ENCODE data around the gene LAMC1. TPM values are rescaled to one million over a fixed set of nuclear protein-coding genes. Genes with fewer than 3 reads are reported as not detected.
A peak's percentile ranks its signal among the peaks of the same experiment; 100 is the strongest.

Gene LAMC1
- total and polyA plus RNA-seq, 2 experiments from 2014 or later: 185 to 686 TPM

DNA sequence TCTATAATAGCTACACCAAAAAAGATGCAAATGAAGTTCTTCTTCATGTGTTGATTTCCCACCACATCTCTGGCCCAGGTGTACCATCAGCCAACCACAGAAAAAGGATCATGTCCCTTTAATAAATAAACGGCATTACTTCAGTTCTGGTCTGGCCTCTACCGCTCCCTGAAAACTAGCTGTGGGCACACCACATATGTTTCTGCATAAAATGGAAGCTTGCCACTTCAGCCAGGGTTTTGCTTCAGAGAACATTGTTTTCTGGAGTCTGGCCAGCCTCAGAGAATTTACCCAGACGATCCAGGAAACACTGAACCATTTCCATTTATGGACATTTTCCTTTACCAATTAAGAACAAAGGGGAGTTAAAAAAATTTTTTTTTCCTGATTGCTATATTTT is 157.0 kb downstream of the LAMC1 start:
- Histone ChIP-seq H2AFZ (peak overlapping the region; percentile 40), H3K79me2 (ENCODE audit: insufficient read depth) (no peaks in the 10 kb centered on the region), H3K4me1 (ENCODE audit: insufficient read depth) (peaks cover 19% of the 10 kb centered on the region), H3K4me2 (ENCODE audit: unreplicated experiment) (peak overlapping the region; percentile 75), H3K4me3 (peak overlapping the region; percentile 16; the same call in 1 of the 2 replicates), H3K9ac (peak overlapping the region; percentile 60), H4K20me1 (ENCODE audit: insufficient read depth) (no peaks in the 10 kb centered on the region), H3K27ac (peak overlapping the region; percentile 82), H3K9me2 (ENCODE audit: insufficient read depth) (no peaks in the 10 kb centered on the region), H3K9me3 (ENCODE audit: low read depth) (no peaks in the 10 kb centered on the region), H3K36me3 (ENCODE audit: low read depth) (no peaks in the 10 kb centered on the region), H3K27me3 (replicated peaks; ENCODE audit: insufficient read depth) (no peaks in the 10 kb centered on the region), H3F3A (ENCODE audit: insufficient read depth) (peaks cover 25% of the 10 kb centered on the region)
- WGBS, 2 experiments (ENCODE audit: low coverage in 1 of 2, low lambda C conversion rate in 2 of 2, missing lambda C conversion rate in 2 of 2): 2 to 4% methylated on average over 3 of the region's 3 CpGs
- in situ Hi-C loops (cut with MboI): no loop called here
- no peak for TF ChIP-seq EZH2phosphoT487 (IDR thresholded peaks at IDR 0.05; ENCODE audit: insufficient read depth, low read depth)
- no peak for TF ChIP-seq EZH2 (IDR thresholded peaks at IDR 0.05; ENCODE audit: insufficient read depth, poor library complexity, severe bottlenecking)
- peak; percentile 90 for DNase-seq

DNA sequence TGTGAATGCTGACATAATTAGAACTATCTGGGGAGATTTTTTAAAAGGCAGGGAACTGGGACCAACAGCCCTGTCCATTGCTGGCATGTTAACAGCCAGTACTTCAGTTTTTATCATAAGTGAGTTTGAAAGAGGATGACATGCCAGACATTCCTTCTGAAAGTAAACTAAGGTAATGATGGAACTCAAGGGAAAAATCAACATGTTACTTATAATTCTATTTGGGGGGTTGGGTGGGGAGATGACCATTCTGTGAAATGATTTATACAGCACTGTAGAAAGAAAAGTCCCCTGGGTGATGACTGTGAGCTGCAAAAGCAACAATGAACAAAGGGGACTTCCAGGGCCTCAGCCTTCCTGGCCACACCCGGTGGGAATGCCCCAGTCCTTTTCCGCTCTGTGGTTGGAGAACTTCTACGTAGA is 157.4 kb downstream of the LAMC1 start:
- H3K79me2 ChIP-seq (ENCODE audit: insufficient read depth): no peaks in the 10 kb centered on the region
- H3K4me2 ChIP-seq (ENCODE audit: unreplicated experiment): peak overlapping the region; percentile 75
- 10% methylated on average over 3 of the region's 3 CpGs for WGBS, 2 experiments (ENCODE audit: low coverage in 1 of 2, low lambda C conversion rate in 2 of 2, missing lambda C conversion rate in 2 of 2)
- H3K9me2 ChIP-seq (ENCODE audit: insufficient read depth): no peaks in the 10 kb centered on the region
- TF ChIP-seq EZH2 (IDR thresholded peaks at IDR 0.05; ENCODE audit: insufficient read depth, poor library complexity, severe bottlenecking) (no peak), EZH2phosphoT487 (IDR thresholded peaks at IDR 0.05; ENCODE audit: insufficient read depth, low read depth) (0 out of 2 replicates have a peak, but pooled peaks have one; percentile 59)
- H3K4me1 ChIP-seq (ENCODE audit: insufficient read depth): peaks cover 19% of the 10 kb centered on the region
- H3K36me3 ChIP-seq (ENCODE audit: low read depth): no peaks in the 10 kb centered on the region
- peak overlapping the region; percentile 60 for H3K9ac ChIP-seq
- peak overlapping the region; percentile 82 for H3K27ac ChIP-seq
- peak; percentile 91 for DNase-seq
- H3F3A ChIP-seq (ENCODE audit: insufficient read depth): peaks cover 25% of the 10 kb centered on the region
- H3K9me3 ChIP-seq (ENCODE audit: low read depth): no peaks in the 10 kb centered on the region
- peak overlapping the region; percentile 16; the same call in 1 of the 2 replicates for H3K4me3 ChIP-seq
- in situ Hi-C loops (cut with MboI): no loop called here
- H4K20me1 ChIP-seq (ENCODE audit: insufficient read depth): no peaks in the 10 kb centered on the region
- peak overlapping the region; percentile 40 for H2AFZ ChIP-seq
- no peaks in the 10 kb centered on the region for H3K27me3 ChIP-seq (replicated peaks; ENCODE audit: insufficient read depth)

DNA sequence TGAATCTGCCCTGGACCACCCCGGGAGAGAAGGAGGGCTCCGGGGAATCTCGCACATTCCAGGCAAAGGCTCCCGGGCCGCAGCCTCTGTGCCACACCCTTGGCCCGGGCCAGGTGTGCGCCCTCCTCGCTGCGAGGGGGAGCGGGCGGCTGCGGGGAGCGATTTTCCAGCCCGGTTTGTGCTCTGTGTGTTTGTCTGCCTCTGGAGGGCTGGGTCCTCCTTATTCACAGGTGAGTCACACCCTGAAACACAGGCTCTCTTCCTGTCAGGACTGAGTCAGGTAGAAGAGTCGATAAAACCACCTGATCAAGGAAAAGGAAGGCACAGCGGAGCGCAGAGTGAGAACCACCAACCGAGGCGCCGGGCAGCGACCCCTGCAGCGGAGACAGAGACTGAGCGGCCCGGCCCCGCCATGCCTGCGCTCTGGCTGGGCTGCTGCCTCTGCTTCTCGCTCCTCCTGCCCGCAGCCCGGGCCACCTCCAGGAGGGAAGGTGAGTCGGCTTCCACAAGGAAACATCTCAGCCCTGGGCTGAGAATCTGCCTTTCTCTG is 162.8 kb downstream of the LAMC1 start, which contains the start of gene LAMC2:
Gene LAMC2 (plus strand): TSS at position 324 of the 550 bp plus-strand sequence. CDS start 89 bp downstream, at position 413.
- Histone ChIP-seq H3K4me2 (ENCODE audit: unreplicated experiment) (no peak within 1 kb of the TSS), H3K9me2 (ENCODE audit: insufficient read depth) (no peaks in the 10 kb centered on the region), H3K27ac (no peak within 1 kb of the TSS), H2AFZ (no peak within 1 kb of the TSS), H4K20me1 (ENCODE audit: insufficient read depth) (no peaks in the 10 kb centered on the region), H3K9ac (no peak within 1 kb of the TSS), H3F3A (ENCODE audit: insufficient read depth) (peaks cover 22% of the 10 kb centered on the region), H3K9me3 (ENCODE audit: low read depth) (no peaks in the 10 kb centered on the region), H3K27me3 (replicated peaks; ENCODE audit: insufficient read depth) (no peaks in the 10 kb centered on the region), H3K79me2 (ENCODE audit: insufficient read depth) (no peaks in the 10 kb centered on the region), H3K4me1 (ENCODE audit: insufficient read depth) (peaks cover 6% of the 10 kb centered on the region), H3K36me3 (ENCODE audit: low read depth) (no peaks in the 10 kb centered on the region), H3K4me3 (no peak within 1 kb of the TSS)
- TF ChIP-seq EZH2 (IDR thresholded peaks at IDR 0.05; ENCODE audit: insufficient read depth, poor library complexity, severe bottlenecking) (no peak), EZH2phosphoT487 (IDR thresholded peaks at IDR 0.05; ENCODE audit: insufficient read depth, low read depth) (no peak)
- WGBS, 2 experiments (ENCODE audit: low coverage in 1 of 2, low lambda C conversion rate in 2 of 2, missing lambda C conversion rate in 2 of 2): 56 to 59% methylated on average over 25 to 30 of the region's 30 CpGs
- no peak for DNase-seq
- in situ Hi-C loops (cut with MboI): no loop called here

DNA sequence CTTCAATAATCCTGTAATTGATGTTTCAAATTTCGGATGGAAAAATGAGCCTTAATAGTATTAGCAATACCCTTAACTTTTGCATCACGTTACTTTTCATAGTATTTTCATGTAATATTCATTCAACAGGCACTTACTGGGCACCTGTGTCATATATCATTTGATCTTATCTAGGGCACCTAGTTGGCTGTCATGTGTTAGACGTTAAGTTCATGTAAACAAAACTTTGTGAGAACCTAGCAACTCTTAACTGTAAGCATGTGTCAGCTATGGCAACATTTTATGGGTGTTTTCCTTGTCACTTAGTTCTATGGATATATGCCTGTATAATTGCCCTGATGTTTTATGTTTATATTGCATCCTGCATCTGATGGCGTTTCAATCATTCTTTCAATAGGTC is 163.6 kb downstream of the LAMC1 start:
- Histone ChIP-seq H3K9me2 (ENCODE audit: insufficient read depth) (no peaks in the 10 kb centered on the region), H3K4me2 (ENCODE audit: unreplicated experiment) (no peak overlapping the region), H3K36me3 (ENCODE audit: low read depth) (no peaks in the 10 kb centered on the region), H4K20me1 (ENCODE audit: insufficient read depth) (no peaks in the 10 kb centered on the region), H3K9me3 (ENCODE audit: low read depth) (no peaks in the 10 kb centered on the region), H3K9ac (no peak overlapping the region), H3K4me1 (ENCODE audit: insufficient read depth) (peaks cover 4% of the 10 kb centered on the region; the same call in 1 of the 2 replicates), H3K4me3 (no peak overlapping the region), H2AFZ (no peak overlapping the region), H3K79me2 (ENCODE audit: insufficient read depth) (no peaks in the 10 kb centered on the region), H3F3A (ENCODE audit: insufficient read depth) (peaks cover 14% of the 10 kb centered on the region), H3K27ac (no peak overlapping the region), H3K27me3 (replicated peaks; ENCODE audit: insufficient read depth) (no peaks in the 10 kb centered on the region)
- in situ Hi-C loops (cut with MboI): no loop called here
- TF ChIP-seq EZH2phosphoT487 (IDR thresholded peaks at IDR 0.05; ENCODE audit: insufficient read depth, low read depth) (no peak), EZH2 (IDR thresholded peaks at IDR 0.05; ENCODE audit: insufficient read depth, poor library complexity, severe bottlenecking) (no peak)
- DNase-seq: no peak
- 76 to 77% methylated on average over 4 of the region's 4 CpGs for WGBS, 2 experiments (ENCODE audit: low coverage in 1 of 2, low lambda C conversion rate in 2 of 2, missing lambda C conversion rate in 2 of 2)
